Right renal pelvis (tissue), 4 donors: ENCODE measurements around the gene FXYD3. TPM values are rescaled to one million over a fixed set of nuclear protein-coding genes. Genes with fewer than 3 reads are reported as not detected.
"Not testable (repeated sequence)": the region's sequence is repeated elsewhere in the genome, so short reads cannot be mapped to it uniquely, and the experiment has no call there.

Experiments used
- DNase-seq, 4 donors: peaks; one replicate each; pipeline ENCODE4 v3.0.0-alpha.2; 2013; ENCODE audit warnings: low read depth in 4 of 4, low spot score in 3 of 4, missing footprints in 1 of 4
- polyA plus RNA-seq, 4 donors: library from polyadenylated mRNA; unstranded; fragments of 120-200 nt; gene quantifications; one replicate each; pipeline ENCODE4 v1.2.1, GENCODE V29; 2013; ENCODE audit not compliant: insufficient read length in 4 of 4

FXYD3 gene
- polyA plus RNA-seq, 4 donors = 10.2 to 37.3 (median 20.9) TPM

DNA sequence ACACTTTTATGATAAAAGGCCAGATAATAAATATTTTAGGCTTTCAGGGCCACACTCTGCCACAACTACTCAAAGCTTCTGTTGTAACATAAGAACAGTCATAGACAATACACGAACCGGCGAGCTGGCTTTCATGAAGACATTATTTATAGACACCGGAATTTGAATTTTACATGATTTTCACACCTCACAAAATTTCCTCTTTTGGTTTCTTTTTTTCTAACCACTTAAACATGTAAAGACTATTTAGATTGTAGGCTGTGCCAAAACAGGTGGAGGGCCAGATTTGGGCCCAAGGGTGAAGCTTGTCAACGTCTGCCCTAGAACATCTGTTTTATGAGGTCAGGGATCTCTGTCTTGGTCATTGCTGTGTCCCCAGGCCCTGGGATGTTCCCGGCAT is 29.7 kb upstream of the FXYD3 start:
- DNase-seq = no peak

DNA sequence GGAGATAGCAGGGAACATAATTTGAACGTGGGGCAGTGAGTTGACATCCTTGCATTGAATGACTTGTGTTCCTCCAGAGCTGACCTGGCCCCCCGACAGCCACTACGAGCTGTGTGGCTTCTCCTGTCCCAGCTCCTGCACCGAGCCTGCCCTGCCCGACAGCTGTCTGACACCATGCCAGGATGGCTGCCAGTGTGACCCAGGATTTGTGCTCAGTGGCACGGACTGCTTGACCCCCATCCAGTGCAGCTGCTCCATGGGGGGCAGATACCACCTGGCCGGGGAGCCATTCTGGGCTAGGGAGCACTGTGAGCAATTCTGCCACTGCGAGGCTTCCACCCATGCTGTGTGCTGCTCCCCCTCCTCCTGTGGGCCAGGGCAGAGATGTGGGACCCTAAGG is 29.2 kb upstream of the FXYD3 start:
- no peak for DNase-seq

DNA sequence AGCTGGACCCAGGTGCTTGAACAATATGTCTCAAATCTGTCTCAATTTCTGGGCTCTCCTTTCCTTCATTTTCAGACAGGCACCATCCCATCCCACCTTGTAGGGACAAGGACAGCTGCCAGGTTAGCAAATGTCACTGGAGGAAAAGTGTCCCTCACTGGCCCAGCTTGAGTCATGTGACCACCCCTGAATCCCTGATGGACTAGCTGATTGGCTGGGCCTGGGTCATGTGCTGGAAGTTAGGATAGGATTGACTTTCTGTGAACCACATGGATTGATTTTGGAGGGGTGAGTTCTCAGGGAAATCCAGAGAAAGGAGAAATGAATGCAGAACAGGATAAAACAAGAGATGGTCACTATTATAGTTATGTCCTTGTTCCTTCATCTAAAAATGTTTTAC is 28.2 kb upstream of the FXYD3 start:
- no peak for DNase-seq

DNA sequence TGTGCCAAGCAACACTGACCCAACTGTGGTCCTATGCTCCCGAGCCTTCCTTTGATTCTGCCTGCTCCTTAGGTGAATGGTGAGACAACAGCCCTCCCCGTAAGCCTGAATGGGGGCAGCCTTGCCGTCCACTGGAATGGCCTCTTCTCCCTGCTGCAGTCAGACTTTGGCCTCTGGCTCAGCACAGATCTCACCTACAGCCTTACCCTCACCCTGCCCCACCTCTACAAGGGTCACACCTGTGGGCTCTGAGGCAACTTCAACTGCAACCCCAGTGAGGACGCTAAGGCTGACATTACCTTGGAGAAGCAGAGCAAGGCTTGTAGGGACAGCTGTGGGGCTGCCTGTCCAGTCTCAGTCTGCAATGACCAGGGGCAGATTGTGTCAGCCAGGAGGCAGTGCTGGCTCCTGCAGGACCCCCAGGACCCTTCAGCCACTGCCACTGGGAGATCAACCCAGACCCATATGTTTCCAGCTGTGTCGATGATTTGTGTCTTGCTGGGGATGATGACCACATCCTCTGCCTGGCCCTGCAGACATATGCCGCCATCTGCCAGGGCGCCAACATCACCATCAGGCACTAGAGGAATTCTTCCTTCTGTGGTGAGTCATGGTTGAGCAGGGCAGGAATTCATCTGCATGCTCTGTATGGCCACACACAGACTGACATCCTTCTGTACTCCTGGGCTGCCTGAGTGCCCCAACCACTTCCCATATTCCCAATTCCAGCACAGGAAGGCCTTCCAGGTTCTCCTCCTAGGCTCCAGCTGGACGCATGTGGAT is 27.3 kb upstream of the FXYD3 start:
- DNase-seq = no peak

DNA sequence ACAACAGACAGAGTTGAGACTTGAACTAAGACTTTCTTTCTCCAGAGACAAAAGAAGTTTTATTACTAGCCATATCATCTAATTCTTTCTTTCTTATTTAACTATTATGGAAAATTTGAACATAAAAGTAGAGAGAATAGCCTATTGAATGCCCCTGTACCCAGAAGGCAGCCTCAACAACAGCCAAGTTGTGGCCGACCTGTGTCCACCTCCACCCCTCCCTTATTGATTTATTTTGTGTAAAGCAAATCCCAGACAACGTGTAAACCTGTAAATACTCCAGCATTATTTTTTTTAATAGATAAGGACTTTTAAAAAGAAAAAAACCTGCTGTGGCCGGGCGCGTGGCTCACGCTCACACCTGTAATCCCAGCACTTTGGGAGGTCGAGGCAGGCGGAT is 26.1 kb upstream of the FXYD3 start:
- no peak for DNase-seq

DNA sequence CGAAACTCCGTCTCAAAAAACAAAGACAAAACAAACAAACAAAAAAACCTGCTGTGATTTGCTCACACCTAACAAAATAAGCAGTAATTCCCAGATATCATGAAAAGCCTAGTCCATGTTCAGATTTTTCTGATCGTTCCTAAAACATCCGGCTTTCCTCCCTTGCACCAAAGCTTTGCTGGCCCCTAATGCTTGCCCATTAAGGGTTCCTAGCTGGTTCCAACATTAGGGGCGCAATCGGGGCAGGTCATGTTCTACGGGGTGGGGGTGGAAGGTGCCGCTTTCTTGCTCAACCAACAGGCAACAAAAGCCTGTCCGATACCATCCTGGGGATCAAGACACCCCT is 25.5 kb upstream of the FXYD3 start:
- no peak for DNase-seq

DNA sequence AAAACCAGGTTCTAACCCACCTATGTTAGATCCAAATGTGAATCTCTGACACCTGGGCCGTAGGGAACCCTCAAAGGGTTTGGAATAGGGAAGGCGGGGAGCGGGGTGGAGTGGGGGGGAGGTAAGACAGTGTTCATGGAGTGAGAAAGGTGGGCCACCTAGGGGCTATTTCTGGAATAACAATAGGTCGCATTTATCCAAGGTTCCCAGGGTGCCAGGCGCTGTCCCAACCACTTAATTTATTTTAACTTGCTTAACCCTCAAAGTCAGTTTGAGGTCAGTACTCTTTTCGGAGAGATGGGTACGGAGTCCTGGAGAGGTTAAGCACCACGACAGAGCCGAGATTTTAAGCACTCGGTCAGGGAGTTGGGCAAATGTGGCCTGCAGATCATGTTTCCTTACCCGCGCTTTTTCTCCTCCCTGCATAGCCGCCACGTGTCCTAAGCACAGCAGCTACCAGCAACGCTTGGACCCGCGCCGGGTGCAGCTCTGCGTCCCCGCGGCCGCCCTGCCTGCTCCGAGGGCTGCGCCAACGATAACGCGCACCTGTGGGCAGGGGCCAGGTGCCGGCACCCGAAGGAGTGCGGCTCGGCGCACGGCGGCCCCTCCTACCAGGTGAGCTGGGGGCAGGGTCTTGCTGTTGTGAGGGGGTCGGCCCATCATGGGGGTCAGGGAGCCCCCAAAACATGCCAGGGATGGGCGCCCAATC is 25.0 kb upstream of the FXYD3 start:
- peak; percentile 63 to 71 (median 64) for DNase-seq

DNA sequence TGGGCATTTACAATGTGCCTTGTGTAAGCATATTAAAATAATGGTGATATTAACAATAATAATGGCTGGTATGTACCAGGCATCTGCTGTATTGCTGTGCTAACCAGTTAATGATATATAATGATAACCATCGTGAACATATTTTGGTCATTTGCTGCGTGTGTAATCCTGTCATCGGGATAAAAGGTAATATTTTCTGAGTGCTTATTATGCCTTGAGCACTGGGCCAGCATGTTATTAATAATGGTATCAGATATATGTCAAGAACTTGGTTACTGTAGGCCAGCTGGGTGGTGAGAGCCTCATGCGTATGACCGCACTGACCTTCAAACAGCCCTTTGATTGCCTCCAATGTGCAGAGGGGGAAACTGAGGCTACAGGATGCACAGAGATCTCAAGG is 22.2 kb upstream of the FXYD3 start:
- DNase-seq = no peak

DNA sequence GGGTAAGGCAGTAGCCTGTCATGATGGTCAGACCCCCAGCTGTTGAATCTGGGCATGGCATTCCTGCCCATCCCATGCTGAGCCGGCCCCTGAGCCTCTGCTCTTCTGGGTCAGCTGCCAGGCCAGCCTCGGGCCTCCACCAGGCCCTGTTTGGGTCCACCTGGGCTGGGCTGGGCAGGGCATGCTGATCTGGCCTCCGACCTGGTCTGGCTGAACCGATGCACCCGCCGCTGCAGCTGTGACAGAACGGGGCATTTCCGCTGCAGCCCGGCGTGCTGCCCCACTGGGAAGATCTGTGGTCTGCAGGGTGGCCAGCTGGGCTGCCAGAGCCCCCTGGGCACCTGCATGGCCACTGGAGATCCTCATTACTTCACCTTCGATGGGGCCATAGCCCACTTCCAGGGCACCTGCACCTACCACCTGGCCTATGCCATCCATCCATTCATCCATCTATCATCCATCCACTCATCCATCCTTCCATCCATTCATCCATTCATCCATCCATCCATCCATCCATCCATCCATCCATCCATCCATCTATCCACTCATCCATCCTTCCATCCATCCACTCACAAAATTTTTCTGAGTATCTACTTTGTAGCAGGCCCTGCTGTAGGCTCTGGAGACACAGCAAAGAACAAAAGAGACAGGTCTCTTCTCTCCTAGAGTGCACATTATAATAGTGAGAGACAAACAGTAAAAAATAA is 21.5 kb upstream of the FXYD3 start:
- DNase-seq = no peak

DNA sequence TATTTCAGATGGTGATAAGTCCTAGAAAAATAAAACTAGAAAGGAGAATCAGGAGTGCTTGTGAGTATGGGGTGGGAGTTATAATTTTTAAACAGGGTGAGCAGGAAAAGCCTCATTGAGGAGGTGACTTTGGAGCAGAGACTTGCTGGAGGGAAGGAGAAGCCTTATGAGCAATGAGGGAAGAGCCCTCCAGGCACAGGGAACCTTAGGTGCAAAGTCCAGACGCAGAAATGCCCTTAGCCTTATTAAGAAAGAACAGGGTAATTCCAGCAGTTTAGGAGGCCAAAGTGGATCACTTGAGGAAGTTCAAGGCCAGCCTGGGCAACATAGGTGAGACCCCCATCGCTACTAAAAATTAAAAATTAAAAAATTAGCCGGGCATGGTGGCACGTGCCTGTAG is 21.0 kb upstream of the FXYD3 start:
- DNase-seq = no peak

DNA sequence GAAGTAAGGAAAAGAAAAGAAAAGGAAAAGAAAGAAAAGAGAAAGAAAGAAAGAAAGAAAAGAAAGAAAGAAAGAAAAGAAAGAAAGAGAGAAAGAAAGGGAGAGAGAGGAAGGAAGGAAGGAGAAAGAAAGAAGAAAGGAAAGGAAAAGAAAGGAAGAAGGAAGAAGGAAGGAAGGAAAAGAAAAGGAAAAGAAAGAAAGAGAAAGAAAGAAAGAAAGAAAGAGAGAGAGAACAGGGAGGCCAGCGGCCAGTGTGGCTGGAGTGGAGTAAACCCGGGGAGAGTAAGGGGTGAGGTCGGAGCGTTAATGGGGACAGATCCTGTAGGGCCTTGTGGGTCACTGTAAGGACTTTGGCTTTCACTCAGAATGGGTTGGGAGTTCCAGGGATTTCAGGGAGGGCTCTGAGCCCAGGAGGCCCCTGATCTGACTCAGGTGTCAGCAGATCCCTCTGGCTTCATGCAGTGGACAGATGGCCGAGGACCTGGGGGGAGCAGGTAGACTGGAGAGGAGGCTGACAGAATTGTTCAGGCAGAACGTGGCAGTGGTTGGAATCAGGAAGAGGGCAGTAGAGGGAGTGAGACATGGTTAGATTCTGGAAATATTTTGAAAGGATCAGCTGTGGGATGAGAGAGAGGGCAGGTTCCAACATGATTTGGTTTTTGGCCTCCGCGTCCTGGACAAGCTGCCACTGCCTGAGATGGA is 19.8 kb upstream of the FXYD3 start:
- no peak for DNase-seq

DNA sequence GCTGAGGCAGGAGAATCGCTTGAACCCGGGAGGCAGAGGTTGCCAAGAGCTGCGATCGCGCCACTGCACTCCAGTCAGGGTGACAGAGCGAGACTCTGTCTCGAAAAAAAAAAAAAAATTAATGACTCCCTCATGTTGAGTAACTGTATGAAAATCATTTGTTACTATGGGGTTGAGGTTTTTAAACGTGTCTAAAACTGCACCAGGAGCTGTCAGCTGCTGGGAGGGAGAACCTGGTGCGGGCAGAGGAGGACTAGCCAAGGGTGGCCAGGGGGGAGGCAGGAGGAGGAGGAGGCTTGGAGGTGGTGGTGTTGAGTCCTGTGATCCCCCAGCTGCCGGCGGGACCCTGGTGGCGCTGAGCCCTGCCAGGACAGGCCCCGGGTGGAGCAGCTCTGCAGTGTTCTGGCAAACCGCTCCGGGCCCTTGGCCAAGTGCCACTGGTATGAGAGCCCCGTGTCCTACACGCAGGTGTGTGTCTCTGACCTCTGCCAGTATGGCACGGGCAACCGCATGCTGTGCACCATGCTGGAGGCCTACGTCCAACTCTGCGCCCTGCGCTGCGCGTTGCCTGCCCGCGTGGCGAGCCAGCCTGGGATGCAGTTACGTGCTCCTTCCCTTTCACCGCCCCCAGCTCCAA is 17.1 kb upstream of the FXYD3 start:
- no peak for DNase-seq

DNA sequence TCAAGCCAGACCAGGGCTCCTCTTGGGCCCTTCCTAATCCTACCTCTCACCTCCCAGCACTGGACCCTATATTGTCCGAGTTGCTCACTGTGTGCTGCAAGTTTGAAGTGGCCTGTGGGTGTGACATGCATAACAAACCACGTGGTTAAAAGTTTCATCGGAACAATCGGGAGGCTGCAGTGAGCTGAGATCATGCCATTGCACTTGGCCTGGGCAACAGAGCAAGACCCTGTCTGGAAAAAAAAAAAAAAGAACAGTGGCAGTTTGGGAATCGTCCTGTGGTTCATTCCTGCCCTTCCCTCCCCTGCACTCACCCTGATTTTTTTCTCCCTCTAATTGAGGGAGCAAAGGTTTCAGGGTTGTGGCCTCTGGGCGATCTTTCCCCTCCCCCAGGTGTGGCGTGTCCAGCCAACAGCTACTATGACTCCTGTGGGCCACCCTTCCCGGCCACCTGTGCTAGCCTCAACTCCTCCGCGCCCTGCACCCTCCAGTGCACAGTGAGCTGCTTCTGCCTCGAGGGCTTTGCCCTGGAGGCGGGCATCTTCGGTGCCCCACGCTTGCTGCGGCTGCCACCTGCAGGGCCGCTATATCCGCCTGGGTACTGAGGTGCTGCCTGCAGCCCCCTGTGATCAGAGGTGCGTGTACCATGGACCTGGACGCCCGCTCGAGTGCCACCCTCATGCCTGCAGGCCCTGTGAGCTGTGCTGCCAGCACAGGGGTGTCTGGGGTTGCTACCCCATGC is 16.3 kb upstream of the FXYD3 start:
- DNase-seq = no peak

DNA sequence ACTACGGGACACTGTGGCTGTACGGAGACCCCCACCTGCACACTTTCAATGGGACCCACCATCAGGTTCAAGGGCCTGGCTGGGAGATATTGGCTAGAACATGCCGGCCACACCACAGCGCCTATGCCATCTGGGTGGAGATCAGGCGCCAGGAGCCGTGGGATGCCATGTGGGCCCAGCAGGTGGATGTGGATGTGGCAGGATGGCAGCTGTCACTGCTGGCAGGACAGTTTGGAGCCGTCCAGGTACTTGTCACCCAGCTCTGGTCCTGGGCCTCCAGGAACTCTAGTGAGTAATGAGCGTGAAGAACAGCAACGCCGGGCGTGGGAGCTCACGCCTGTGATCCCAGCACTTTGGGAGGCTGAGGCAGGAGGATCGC is 15.7 kb upstream of the FXYD3 start:
- DNase-seq = no peak

DNA sequence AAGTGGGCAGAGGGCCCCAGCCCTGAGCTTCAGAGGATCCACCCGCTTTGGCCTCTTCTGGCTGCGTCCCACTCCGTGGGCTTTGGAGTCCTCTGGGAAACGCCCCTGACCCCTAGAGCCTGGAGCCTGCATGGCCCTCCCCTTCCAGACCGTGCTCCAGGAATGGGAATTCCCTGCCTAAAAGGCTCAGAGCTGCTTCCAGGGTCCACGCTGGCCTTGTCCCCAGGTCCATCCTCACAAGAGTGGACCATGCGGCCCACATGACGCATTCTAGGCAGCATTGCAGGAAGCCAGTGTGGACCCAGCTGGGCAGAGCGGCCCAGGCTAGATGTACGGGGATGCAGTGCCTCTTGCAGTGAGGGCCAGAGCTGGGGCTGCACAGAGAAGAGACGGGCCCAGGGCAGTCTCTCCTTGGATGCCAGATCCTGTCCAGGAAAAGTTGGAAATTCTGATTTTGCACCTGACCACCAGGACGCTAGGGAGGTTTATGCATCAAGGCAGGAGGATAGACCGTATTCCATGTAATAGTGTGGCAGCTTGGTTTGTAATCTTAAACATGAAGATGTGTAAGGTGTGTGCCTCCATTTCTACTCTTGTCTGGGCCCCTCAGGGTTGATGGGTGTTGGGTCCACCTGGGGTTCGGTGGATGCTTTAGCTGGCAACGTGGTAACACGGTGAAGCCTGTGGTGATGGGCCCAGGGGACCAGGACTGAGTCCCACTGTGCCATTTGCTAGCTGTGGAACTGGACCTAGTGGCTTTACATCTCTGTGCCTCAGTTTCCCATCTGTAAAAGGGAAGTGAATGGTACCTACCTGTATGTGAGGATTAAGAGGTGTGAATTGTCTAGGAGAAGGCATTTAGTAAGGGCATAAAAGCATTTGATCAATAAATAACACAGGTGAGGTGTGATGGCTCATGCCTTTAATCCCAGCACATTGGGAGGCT is 14.8 kb upstream of the FXYD3 start:
- no peak for DNase-seq

DNA sequence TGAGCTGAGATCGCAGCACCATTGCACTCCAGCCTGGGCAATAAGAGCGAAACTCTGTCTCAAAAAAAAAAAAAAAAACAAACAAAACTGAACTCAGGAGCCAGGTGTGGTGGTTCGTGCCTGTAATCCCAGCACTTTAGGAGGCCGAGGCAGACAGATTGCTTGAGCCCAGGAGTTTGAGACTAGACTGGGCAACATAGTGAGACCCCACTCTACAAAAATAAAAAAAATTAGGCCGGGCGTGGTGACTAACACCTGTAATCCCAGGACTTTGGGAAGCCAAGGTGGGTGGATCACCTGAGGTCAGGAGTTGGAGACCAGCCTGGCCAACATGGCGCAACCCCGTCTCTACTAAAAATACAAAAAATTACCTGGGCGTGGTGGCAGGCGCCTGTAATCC is 13.7 kb upstream of the FXYD3 start:
- DNase-seq = not testable (repeated sequence)

DNA sequence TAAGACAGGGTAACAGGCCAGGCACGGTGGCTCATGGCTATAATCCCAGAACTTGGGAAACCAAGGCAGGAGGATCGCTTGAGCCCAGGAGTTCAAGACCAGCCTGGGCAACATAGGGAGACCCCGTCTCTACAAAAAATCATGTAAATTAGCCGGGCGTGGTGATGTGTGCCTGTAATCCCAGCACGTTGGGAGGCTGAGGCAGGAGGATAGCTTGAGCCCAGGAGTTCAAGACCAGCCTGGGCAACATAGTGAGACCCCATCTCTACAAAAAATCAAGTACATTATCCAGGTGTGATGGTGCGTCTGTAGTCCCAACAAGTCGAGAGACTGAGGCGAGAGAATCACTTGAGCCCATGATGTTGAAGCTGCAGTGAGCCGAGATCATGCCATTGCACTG is 12.0 kb upstream of the FXYD3 start:
- DNase-seq = not testable (repeated sequence)

DNA sequence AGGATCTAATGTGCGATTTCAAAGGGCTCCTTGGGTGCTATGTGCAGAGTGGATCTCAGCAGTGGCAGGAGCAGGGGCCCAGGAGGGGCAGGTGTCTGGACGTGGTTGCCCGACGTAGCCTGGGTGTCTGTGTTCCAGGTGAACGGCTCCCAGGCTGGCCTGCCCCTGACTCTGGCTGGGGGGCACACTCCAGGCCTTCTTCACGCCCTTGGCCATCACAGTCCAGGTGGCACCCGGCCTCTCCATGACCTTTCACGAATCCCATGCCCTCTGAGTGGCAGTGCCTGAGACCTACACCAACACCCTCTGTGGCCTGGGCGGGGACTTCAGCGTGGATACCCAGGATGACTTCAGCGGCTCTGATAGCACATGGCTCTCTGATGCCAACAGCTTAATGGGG is 11.3 kb upstream of the FXYD3 start:
- DNase-seq = no peak

DNA sequence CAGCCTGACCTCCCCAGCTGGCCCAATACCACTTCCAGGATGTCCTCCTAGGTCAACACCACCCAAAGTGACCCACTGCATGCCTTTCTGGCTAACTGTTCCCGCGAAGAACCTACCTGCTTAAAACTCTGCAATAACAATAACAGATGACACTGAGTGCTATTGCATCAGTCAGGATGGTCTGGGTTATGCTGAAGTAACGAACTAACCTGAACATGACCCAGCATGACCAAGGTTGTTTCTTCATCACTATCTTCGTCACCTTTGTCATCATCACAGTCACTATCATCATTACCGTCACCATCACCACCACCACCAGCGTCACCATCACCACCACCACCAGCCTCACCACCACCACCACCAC is 10.6 kb upstream of the FXYD3 start:
- no peak for DNase-seq
